GM12891 (cell line): ENCODE measurements around the gene NKD1.

ENCODE experiments used
- DNase-seq: peaks from one replicate; pipeline ENCODE4 v3.0.0; 2011; ENCODE audit warnings: low spot score; ENCODE audit not compliant: insufficient read length
- FAIRE-seq: peaks from 2 replicates; lab custom pipeline; 2011; peaks lifted over from hg19 to GRCh38; lab: Jason Lieb, UNC
- PAX5 ChIP-seq: IDR thresholded peaks from 2 replicates; pipeline ENCODE4 v1.6.1; 2011; ENCODE audit warnings: low read length, moderate library complexity, mild to moderate bottlenecking; ENCODE audit not compliant: insufficient read depth, severe bottlenecking
- POLR2A ChIP-seq: IDR thresholded peaks from 2 replicates; pipeline ENCODE4 v1.6.1; 2011; ENCODE audit warnings: low read depth, low read length, control low read depth
- POLR2AphosphoS5 ChIP-seq: IDR thresholded peaks from 2 replicates; pipeline ENCODE4 v1.6.1; 2011; ENCODE audit warnings: low read depth, low read length, control low read depth
- POU2F2 ChIP-seq: IDR thresholded peaks from 2 replicates; pipeline ENCODE4 v1.6.1; 2011; ENCODE audit warnings: low read depth, mild to moderate bottlenecking, control low read depth, low read length, moderate library complexity
- SPI1 ChIP-seq: IDR thresholded peaks from 2 replicates; pipeline ENCODE4 v1.6.1; 2011; ENCODE audit warnings: low read depth, low read length, control low read depth
- TAF1 ChIP-seq: IDR thresholded peaks from 2 replicates; pipeline ENCODE4 v1.6.1; 2011; ENCODE audit warnings: low read depth, low read length, control low read depth

NKD1 gene

GRCh38 chr16:50557046-50557445 is 8.8 kb downstream of the NKD1 start:
- no peak for FAIRE-seq
- TF ChIP-seq POLR2A, result no peak
- TF ChIP-seq POU2F2, result no peak
- no peak for TF ChIP-seq PAX5
- TF ChIP-seq SPI1, result no peak
- no peak for TF ChIP-seq POLR2AphosphoS5
- no peak for TF ChIP-seq TAF1
- no peak for DNase-seq

DNA sequence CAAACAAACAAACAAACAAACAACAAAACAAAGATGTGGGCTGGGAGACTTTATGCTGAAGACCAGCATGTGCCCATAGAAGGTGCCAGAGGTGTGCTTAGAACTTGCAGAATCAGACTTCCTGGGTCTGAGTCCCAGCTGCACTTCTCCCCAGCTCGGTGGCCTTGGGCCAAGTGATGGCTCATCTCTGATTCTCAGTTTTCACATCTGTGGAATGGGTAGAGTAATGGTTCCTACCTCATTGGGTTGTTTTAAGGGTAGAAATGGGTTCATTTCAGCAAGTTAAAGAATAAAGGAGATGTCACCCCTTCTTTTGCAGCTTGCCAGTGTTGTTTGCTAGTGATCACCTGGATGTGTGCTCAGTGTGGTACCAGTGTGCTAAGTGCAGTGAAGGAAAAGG is 10.7 kb downstream of the NKD1 start:
- no peak for FAIRE-seq
- TF ChIP-seq SPI1 (no peak), POLR2A (no peak), TAF1 (no peak), POU2F2 (no peak), PAX5 (no peak)
- no peak for DNase-seq

DNA sequence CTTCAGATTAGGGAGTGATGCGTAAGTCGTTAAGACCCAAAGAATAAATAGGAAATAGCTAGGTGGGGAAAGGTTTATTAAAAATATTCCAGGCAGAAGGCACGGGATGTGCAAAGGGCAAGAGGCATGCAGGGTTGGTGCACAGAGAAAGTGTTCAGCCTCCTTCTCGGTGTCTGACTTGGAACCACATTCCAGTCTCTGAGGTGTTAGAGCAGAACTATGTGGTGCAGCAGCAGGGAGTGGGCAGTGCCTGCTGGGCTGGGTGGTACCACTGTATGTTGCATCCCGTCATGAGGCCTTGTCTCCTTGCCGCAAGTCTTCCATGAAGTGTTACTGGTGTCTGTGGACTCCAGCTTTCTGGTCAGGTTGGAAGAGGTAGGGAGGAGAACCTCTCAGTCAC is 11.1 kb downstream of the NKD1 start:
- no peak for FAIRE-seq
- DNase-seq, result no peak
- no peak for TF ChIP-seq PAX5
- TF ChIP-seq TAF1, result no peak
- TF ChIP-seq POU2F2, result no peak
- TF ChIP-seq POLR2A, result no peak
- TF ChIP-seq SPI1, result no peak

DNA sequence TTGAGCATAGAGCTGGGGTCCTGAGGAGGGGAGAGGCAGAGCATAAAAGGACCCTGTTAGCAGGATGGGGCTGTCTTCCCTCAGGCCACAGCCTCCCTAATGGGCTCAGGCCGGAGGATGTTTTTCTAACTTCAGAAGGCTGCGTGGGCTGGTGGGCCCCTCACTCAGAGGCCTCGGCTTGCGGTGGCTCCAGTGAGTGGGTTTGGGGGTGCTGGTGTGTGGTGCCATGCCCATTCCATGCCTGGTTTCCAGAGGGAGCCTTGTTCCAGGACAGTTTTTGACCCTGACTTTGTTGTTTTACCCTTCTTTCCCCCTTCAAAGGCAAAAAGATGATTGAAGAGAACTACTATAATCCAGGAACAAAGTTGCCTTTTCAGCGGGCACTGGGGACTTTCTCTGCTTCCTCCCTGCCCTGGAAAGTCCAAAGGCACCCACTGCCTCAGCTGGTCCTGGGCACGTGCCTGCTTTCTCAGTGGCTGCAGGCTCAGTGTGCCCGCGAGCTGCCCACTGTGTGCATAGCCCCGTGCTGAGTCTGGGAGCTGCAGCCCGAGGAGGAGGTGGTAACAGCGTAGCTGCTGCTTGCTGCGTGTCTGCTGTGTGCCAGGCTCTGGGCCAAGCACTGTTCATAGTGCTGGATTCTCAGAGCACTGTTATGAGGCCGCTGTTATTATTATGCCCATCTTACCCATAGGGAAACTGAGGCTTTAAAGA is 11.8 kb downstream of the NKD1 start:
- TF ChIP-seq TAF1 (no peak), PAX5 (no peak), POU2F2 (no peak), POLR2AphosphoS5 (no peak), SPI1 (no peak), POLR2A (no peak)
- FAIRE-seq, result no peak
- no peak for DNase-seq

DNA sequence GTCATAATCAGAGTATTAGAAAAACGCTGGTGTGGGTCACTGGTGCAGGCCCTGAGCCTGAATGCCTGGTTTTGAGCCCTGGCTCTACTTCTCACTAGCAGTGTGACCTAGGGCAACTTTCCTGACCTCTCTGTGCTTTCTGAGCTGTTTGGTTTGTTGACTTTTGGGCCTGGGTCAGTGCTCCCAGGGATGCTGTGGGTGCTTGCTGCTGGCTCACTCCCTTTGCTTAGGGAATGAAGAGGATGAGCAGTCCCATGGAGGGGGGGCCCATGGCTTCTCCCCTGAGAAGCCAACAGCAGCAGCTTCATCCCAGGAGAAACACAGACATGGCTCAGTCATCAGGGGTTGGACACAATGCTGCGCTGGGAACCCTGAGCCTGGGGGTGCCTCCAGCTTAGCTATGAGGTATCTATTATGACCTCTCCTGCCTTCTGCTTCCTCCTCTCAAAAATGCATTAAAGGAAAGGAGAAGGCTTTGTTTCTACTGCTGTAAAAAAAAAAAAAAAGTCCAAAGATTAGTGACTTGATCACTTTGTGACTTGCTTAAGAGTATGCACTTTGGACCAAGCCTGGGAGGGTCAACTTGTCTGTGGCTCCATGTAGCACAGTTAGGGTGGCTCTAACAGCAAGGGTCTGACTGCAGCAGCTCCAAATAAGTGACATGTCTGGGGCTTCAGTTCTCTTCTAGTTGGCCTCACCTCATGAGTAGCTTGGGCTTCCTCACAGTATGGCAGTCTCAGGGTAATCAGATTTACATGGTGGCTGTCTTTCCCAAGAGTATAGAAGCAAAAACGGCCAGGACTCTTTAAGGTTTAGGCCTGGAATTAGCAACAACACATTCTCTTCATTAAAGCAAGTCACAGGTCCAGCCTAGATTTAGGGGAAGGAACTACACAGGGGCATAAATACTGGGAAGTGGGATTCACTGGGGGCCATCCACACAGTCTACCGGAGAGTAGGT is 13.0 kb downstream of the NKD1 start:
- DNase-seq (no peak), FAIRE-seq (no peak)
- TF ChIP-seq TAF1 (no peak), PAX5 (no peak), POLR2AphosphoS5 (no peak), POLR2A (no peak), SPI1 (no peak), POU2F2 (no peak)

DNA sequence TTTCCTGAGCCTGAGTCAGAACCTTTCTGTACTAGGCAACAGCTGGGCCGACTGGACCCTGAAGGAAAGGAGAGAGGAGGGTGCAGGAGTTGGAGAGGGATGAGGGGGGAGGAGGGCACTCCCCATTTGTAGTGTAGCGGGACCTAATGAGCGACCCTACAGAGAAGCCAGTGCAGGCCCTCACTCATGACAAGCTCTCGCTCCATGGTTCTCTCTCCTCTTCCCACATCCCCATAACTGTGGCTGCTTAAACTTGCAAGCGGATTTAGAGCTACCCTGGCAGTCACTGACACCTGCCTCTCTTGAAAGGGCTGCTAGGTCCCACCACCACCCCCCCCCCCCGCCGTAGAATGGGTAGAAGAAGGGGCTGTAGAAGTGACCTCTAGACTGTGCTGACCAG is 14.5 kb downstream of the NKD1 start:
- no peak for TF ChIP-seq POU2F2
- FAIRE-seq, result no peak

DNA sequence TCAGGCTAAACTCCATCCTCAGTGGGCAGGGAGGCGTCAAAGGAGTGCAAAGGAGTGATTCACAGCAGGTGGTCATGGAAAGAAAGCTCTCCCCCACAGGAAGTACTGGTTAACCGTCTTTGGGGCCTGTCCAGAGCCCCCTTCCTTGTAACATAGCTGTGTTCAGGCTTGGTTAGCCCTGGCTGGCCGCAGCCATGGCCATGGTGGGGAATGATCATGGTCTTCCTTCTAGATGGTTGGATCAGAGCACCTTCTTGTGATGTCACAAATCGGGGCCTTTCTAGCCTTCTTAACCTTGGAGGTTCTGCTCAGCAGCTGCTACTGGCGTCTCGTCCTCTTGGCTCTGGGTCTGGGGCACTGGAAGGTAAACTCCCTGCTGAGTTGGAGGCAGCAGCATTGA is 15.8 kb downstream of the NKD1 start:
- FAIRE-seq (no peak), DNase-seq (no peak)
- TF ChIP-seq TAF1, result no peak
- TF ChIP-seq POLR2AphosphoS5, result no peak
- TF ChIP-seq PAX5, result no peak
- no peak for TF ChIP-seq POU2F2
- TF ChIP-seq POLR2A, result no peak
- no peak for TF ChIP-seq SPI1

More for the DNA sequence above, 14.5 kb downstream of the NKD1 start:
- DNase-seq, result no peak

DNA sequence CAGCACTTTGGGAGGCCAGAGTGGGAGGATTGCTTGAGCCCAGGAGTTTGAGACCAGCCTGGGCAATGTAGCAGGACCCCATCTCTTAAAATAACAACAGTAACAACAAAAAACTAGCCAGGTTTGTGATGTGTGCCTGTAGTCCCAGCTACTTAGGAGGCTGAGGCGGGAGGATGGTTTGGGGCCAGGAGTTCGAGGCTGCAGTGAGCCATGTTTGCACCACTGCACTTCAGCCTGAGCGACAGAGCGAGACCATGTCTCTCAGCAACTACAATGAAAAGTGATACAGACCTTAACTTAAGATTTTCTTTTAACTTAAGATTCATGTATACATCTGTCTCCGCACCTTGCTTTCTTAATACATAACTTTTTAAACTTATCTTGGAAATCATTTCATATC is 17.2 kb downstream of the NKD1 start:
- no peak for TF ChIP-seq SPI1
- TF ChIP-seq POU2F2, result no peak
- TF ChIP-seq PAX5, result no peak
- TF ChIP-seq TAF1, result no peak
- TF ChIP-seq POLR2AphosphoS5, result no peak
- no peak for TF ChIP-seq POLR2A
- FAIRE-seq (no peak), DNase-seq (no peak)

- TF ChIP-seq SPI1 (no peak), POLR2A (no peak), POLR2AphosphoS5 (no peak)
- FAIRE-seq (no peak), DNase-seq (no peak)
Observed at GRCh38 chr16:50566014-50566962, 18.1 kb downstream of the NKD1 start.
